GM19324 (cell line): ENCODE data around the gene TMEM176A.
"Not testable (repeated sequence)": the region's sequence is repeated elsewhere in the genome, so short reads cannot be mapped to it uniquely, and the experiment has no call there.

Experiments
- ATAC-seq: cut with Tn5 transposase; IDR thresholded peaks from one replicate; pipeline ENCODE4 v1.9.1; 2021; ENCODE audit warnings: mild to moderate bottlenecking, moderate library complexity; ENCODE audit not compliant: unreplicated experiment, low FRiP score

The TMEM176A gene

GRCh38 chr7:150807616-150808438 lies 7.3 kb downstream of the TMEM176A start:
- not testable (repeated sequence) for ATAC-seq

GRCh38 chr7:150814328-150815001 lies 13.9 kb downstream of the TMEM176A start:
- ATAC-seq, result no peak

GRCh38 chr7:150818971-150819370 lies 18.4 kb downstream of the TMEM176A start:
- ATAC-seq, result no peak

GRCh38 chr7:150820148-150820547 lies 19.6 kb downstream of the TMEM176A start:
- no peak for ATAC-seq

DNA sequence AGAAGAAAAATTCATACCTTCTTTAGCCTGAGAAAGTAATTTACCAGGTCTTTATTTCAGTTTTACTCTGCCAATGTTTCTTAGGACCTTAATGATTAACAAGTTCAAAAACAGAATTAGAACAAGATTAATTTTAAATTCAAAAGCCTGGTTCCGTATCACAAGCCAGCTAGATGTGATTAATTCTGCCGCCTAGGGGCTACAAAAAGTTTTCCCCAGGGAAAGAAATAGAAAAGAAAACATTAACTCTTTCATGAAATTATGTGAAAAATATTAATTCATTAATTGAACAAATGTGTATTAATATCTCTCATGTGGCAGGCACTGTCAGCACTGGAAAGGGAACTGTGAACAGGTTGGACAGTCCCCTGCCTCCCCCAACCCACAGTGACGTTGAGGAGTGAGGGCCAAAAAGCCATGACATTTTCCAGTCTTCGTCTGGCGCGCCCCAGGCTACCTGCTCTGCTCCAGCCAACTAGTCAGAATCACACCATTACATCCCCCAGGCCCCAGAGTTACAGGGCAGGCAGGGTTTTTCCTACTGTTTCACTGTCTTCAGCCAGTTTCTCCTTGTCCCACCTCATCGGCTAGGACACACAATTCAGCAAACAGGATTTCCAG lies 20.1 kb downstream of the TMEM176A start:
- ATAC-seq, result no peak

DNA sequence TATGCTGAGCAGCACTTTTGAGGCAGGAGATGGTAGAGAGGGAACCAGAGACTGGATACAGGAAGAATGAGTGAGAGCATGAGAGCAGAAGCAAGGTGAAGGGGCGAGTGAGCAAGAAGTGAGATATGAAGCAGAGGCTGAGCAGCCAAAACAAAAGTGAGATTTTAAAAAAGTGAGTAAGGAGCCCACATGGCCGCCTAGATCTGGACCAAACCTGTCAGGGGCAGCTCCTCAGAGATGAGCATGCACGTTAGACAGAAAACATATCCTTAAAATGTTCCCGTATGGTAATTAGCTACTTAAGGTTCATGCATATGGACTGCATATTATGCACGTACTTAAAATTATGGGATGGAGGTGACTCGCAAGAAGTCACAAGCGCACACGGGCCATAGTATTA lies 22.5 kb downstream of the TMEM176A start:
- ATAC-seq, result no peak

- no peak for ATAC-seq
These were observed 23.0 kb downstream of the TMEM176A start for GRCh38 chr7:150823484-150824126.

- ATAC-seq, result no peak
These were observed 24.0 kb downstream of the TMEM176A start for GRCh38 chr7:150824379-150825177.

- ATAC-seq, result no peak
These were observed 25.7 kb downstream of the TMEM176A start for GRCh38 chr7:150826061-150826849.

DNA sequence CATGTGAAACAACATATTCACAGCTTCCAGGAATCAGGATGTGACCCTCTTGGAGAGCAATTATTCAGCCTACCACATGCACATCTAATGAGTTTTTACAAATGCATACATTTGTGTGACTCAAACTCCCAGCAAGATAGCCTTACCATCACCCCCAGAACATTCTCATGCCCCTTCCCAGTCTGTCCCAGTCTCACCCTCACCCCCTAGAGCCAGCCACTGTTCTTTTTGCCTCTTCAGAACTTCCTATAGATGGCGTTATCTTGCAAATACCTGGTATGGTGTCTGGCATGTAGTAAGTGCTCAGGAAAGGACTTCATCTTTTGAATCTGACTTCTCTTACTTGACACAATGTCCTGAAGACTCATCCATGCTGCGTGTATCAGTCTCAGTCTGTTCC lies 27.8 kb downstream of the TMEM176A start:
- ATAC-seq, result no peak

DNA sequence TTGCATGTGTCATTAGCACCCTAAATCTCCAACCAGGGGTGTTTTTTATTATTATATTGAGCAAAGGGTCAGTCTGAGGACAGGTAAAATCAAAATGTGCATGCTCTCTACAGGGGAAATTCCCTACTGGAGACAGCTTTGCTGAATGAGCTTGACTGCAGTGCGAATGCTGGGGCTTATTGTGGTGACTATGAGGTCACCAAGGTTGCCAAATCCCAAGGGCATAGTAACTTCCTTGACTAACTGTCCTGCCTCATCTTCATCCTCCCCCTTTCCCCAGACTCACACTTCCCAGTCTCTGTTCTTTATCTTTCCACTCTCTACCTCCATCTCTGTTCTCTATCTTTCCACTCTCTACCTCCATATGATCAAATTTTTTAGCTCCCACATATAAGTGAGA lies 28.9 kb downstream of the TMEM176A start:
- ATAC-seq, result no peak

DNA sequence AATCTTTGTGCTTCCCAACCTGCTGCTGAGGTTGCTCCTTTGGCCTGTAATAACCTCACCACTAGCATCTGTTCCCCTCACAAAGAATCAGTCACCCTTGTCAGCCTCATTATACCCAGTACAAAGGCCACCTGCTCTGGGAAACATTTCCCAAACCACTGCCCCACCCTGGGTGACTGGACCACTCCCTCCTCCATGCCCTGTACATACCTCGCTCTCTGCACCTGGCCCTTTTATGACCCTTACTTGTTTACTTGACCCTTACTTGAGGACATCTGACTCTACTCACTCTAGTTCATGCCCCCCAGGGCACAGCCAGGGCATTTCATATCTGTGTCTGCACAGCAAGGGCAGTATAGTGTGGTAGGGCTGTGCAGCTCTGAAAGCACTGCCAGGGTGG lies 30.4 kb downstream of the TMEM176A start:
- no peak for ATAC-seq

DNA sequence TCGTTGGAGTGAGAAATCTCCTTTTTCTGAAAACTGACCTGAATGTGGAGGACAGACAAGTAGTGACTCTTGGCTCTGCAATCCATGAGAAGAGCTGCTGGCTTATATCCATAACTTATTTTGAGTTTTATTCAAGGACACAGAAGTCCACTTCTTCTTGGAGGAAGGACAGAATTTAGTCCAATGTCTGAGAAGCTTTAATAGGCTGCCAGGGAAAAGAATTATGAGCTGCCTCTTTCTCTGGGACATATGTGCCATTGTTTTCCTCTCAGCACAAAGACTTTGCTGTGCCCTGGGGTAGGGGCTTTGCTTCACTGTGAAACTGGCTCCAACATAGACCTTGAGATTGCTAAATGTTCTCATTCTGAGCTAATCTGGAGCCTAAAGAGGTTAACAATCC lies 31.3 kb downstream of the TMEM176A start:
- no peak for ATAC-seq

DNA sequence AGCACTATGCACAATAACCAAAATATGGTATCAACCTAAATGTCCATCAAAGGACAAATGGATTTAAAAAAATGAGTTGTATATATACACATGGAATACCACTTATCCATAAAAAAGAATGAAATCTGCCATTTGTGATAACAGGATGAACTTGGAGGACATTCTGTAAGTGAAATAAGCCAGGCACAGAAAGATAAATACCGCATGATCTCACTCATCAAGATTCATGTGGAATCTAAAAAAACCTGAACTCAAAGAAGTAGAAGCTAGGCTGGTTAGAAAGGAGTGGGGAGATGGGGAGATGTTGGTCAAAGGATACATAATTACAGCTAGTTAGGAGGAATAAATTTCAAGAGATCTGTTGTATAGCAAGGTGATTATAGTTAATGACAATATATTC lies 34.5 kb downstream of the TMEM176A start:
- no peak for ATAC-seq

DNA sequence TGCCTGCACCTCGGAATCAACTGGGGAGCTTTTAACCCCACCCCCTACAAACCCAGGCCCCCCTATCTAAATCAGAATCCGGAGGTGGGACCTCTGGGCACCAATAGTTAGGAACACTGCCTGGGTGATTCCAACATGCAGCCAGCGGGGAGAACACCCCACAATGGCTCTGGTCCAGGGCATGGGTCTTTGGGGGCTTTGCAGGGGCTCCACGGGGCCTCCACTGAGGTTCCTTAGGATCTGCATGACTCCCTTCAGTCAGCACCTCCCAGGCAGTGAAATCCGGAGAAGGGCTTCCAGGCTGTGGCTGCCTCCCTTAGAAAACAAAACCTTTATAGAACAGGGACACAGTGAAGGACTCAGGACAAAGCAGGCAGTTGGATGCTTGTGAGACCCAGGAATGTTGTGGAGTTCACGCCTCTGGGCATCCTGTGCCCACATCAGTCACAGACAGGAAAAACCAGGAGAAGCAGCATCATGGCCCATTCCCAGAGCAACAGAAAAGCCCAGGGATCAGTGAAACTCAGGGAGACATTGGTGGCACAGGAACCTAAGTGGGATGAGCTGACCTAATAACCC lies 35.2 kb downstream of the TMEM176A start:
- ATAC-seq, result no peak

- no peak for ATAC-seq
These were observed 38.5 kb downstream of the TMEM176A start for GRCh38 chr7:150838965-150839650.

DNA sequence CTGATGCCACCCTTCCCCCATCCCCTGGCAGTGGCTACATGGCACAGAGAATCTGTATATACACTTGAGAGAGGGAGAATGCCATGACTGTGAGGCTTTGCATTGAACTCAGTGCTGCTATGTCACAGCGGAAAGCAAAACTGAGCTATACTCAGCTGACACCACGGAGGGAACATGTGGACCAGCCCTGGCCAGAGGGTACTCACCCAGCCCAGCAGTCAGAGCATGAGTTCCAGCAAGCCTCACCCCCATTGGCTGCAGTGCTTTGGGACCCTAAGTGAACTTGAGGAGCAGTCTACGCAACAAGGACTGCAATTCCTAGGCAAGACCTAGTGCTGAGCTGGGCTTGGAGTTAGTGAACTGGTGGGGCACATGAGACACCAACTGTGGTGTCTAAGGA lies 41.4 kb downstream of the TMEM176A start:
- no peak for ATAC-seq

DNA sequence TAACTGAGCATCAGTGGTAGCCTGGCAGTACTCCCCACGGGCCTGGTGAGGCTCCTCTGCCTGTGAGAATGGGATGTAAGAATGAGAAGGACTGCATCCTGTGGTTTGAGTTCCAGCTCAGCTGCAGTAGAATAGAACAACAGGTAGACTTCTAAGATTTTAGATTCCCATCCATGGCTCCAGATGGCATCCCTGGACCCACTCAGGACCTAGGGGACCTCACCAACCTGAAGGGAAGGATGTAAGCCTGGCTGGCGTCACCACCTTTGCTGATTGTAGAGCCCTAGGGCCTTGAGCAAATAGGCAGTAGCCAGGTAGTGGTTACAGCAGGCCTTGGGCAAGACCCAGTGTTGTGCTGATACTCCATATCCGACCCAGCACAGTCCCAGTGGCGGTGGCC lies 42.1 kb downstream of the TMEM176A start:
- ATAC-seq, result no peak

DNA sequence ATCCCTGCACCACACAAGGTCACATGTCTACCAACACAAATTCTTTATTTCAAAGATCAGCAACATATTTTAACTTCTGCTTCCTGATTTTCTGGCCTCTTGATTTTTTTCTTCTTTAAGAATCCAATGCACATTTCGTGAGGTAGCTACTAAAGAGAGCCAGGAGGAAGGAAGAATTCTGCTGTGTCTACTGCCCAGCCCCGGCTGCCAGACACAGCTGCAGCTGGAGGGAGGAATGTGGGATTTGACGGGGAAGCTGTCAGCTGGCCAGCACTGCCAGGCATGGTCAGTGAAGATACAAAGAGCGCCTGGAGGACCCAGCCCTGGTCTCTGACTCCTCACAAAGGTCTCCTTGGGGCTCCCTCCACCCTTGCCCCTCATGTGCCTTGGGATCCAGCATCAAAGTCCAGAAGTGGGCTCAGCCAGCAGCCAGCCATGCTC lies 44.9 kb downstream of the TMEM176A start:
- no peak for ATAC-seq
